HepG2 (cell line): ENCODE measurements around the gene HEXIM1. TPM values are rescaled to one million over a fixed set of nuclear protein-coding genes. Genes with fewer than 3 reads are reported as not detected.

Experiments used
- HNRNPL ChIP-seq: fragments of 200-400 bp; formaldehyde crosslinking; IDR thresholded peaks from 2 replicates; pipeline ENCODE4 v1.6.1; 2017; ENCODE audit warnings: mild to moderate bottlenecking, low read depth, low read length
- KDM3A ChIP-seq: IDR thresholded peaks from 2 replicates; pipeline ENCODE4 v1.6.1; 2018; ENCODE audit warnings: low read depth, missing compliant biosample characterization
- KIAA2018 ChIP-seq: sonication (generic); formaldehyde crosslinking; IDR thresholded peaks from 2 replicates; pipeline ENCODE4 v1.5.0; 2020; ENCODE audit warnings: mild to moderate bottlenecking, missing genetic modification reagents, borderline replicate concordance
- PCBP2 ChIP-seq: fragments of 200-400 bp; formaldehyde crosslinking; optimal IDR thresholded peaks from 2 replicates; pipeline ENCODE3; 2018; ENCODE audit warnings: low read length, low read depth; ENCODE audit not compliant: poor library complexity, severe bottlenecking
- REST ChIP-seq, 2 experiments: IDR thresholded peaks; 2 replicates each; pipeline ENCODE4 v1.6.1; 2011 to 2012; ENCODE audit warnings: low read length in 2 of 2, borderline replicate concordance in 1 of 2, low read depth in 1 of 2, mild to moderate bottlenecking in 1 of 2, moderate library complexity in 1 of 2
- RXRA ChIP-seq: sonication (generic); formaldehyde crosslinking; IDR thresholded peaks from 2 replicates; pipeline ENCODE4 v1.5.1; 2020; ENCODE audit warnings: missing genetic modification reagents
- TRAFD1 ChIP-seq: sonication (generic); formaldehyde crosslinking; IDR thresholded peaks from 2 replicates; pipeline ENCODE4 v1.5.1; 2020; ENCODE audit warnings: missing genetic modification reagents, mild to moderate bottlenecking, borderline replicate concordance
- YY1 ChIP-seq: IDR thresholded peaks from 2 replicates; pipeline ENCODE4 v1.6.1; 2011; ENCODE audit warnings: low read length, low read depth, moderate library complexity, mild to moderate bottlenecking; ENCODE audit not compliant: insufficient read depth, insufficient replicate concordance
- ZKSCAN1 ChIP-seq: fragments of 150-350 bp; IDR thresholded peaks from 2 replicates; pipeline ENCODE4 v1.6.1; 2014; ENCODE audit warnings: low read length
- ZNF280B ChIP-seq: sonication (generic); formaldehyde crosslinking; IDR thresholded peaks from 2 replicates; pipeline ENCODE4 v1.5.0; 2020; ENCODE audit warnings: missing genetic modification reagents, mild to moderate bottlenecking, borderline replicate concordance
- ZNF292 ChIP-seq: sonication (generic); formaldehyde crosslinking; IDR thresholded peaks from 2 replicates; pipeline ENCODE4 v1.8.1; 2022; ENCODE audit warnings: mild to moderate bottlenecking, low read depth, missing genetic modification reagents, borderline replicate concordance
- polyA plus RNA-seq, 8 experiments: library from polyadenylated mRNA; depleted of rRNA in 3 of 8; stranded (reverse) in 7 of 8; unstranded in 1 of 8; fragments of >200 nt; fragmentation: Illumina TruSeq in 4 of 8; extraction: Trizol in 4 of 8; gene quantifications; 2 replicates each; pipeline versions ENCODE4 v1.2.1 to v1.2.3, GENCODE V29; 2011 to 2016; ENCODE audit warnings: low read depth in 4 of 8, missing spikeins in 1 of 8, mixed read lengths in 1 of 8; ENCODE audit not compliant: insufficient read depth in 1 of 8
- total RNA-seq, 5 experiments: library from RNA; depleted of rRNA; stranded (reverse); fragments of >200 nt; fragmentation: Illumina TruSeq; extraction: Trizol; gene quantifications; 2 replicates each; pipeline ENCODE4 v1.2.3, GENCODE V29; 2016; ENCODE audit warnings: low read depth in 1 of 5

The HEXIM1 gene
- total and polyA plus RNA-seq, 2 of the 13 experiments (the other 11 are each of a cell fraction or from before 2014, with no cell fraction given) = 10.5 to 16.6 TPM

- TF ChIP-seq RXRA (CRISPR knock-in tag) = no peak; the same call in 1 of the 2 replicates
- no peak for TF ChIP-seq KIAA2018 (CRISPR knock-in tag)
- TF ChIP-seq REST (IDR thresholded peaks at IDR 0.05; ENCODE audit: borderline replicate concordance in 1 of 2, low read depth in 1 of 2, low read length in 2 of 2) = no peak
- TF ChIP-seq TRAFD1 (CRISPR knock-in tag) = 0 out of 2 replicates have a peak, but pooled peaks have one; percentile 64
- 0 out of 2 replicates have a peak, but pooled peaks have one; percentile 3 for TF ChIP-seq KDM3A (CRISPR knock-in tag)
- TF ChIP-seq YY1 = peak; percentile 90
- no peak; the same call in 1 of the 2 replicates for TF ChIP-seq ZNF280B (CRISPR knock-in tag)
- TF ChIP-seq ZNF292 (CRISPR knock-in tag) = peak; percentile 13; the same call in 1 of the 2 replicates
- 0 out of 2 replicates have a peak, but pooled peaks have one; percentile 27 for TF ChIP-seq HNRNPL
- TF ChIP-seq PCBP2 = no peak
- TF ChIP-seq ZKSCAN1 = no peak
These were observed 13.9 kb downstream of the HEXIM1 start (continued) for GRCh38 chr17:45162025-45162687.
